Measurements from ENCODE around the gene ZDHHC8. TPM values are rescaled to one million over a fixed set of nuclear protein-coding genes. Genes with fewer than 3 reads are reported as not detected.

The ZDHHC8 gene
- total RNA-seq, 2 experiments from 2014 or later: 44.5 to 44.8 TPM

GRCh38 chr22:20142711-20143621, 11.4 kb downstream of the ZDHHC8 start:
- no peaks in the 10 kb centered on the region for H3K27me3 Mint-ChIP-seq
- no peak for TF ChIP-seq CTCF (IDR thresholded peaks at IDR 0.05)
- POLR2A ChIA-PET: no interaction called here
- H3K9me3 Mint-ChIP-seq: no peaks in the 10 kb centered on the region
- ATAC-seq: no peak
- intact Hi-C loops (cut with micrococcal nuclease): no loop called here
- H3K36me3 Mint-ChIP-seq (ENCODE audit: low read depth): peaks cover 3% of the 10 kb centered on the region
- no peak overlapping the region for H3K4me3 Mint-ChIP-seq
- DNase-seq: no peak
- H3K4me1 Mint-ChIP-seq (ENCODE audit: low read depth): peaks cover 7% of the 10 kb centered on the region
- H3K27ac Mint-ChIP-seq: no peak overlapping the region
- CTCF ChIA-PET: no interaction called here

- DNase-seq (no peak), ATAC-seq (no peak)
- H3K9me3 Mint-ChIP-seq: no peaks in the 10 kb centered on the region
- H3K4me1 Mint-ChIP-seq (ENCODE audit: low read depth): peaks cover 5% of the 10 kb centered on the region
- intact Hi-C loops (cut with micrococcal nuclease): no loop called here
- H3K36me3 Mint-ChIP-seq (ENCODE audit: low read depth): peaks cover 3% of the 10 kb centered on the region
- TF ChIP-seq CTCF (IDR thresholded peaks at IDR 0.05): no peak
- no peak overlapping the region for H3K4me3 Mint-ChIP-seq
- no peaks in the 10 kb centered on the region for H3K27me3 Mint-ChIP-seq
- no peak overlapping the region for H3K27ac Mint-ChIP-seq
- CTCF ChIA-PET: no interaction called here
- POLR2A ChIA-PET: interaction anchor here (0.6 kb wide), 1 partner anchor 149 kb away, joined by 3 read pairs; no protein-coding TSS in a partner anchor
Measured at GRCh38 chr22:20143883-20144665, 12.5 kb downstream of the ZDHHC8 start.

GRCh38 chr22:20145206-20145831, 13.7 kb downstream of the ZDHHC8 start:
- H3K4me3 Mint-ChIP-seq: no peak overlapping the region

GRCh38 chr22:20145832-20146223, 14.2 kb downstream of the ZDHHC8 start:
- H3K9me3 Mint-ChIP-seq: no peaks in the 10 kb centered on the region
- no peak for DNase-seq
- ATAC-seq: no peak
- H3K27ac Mint-ChIP-seq: no peak overlapping the region
- ChIA-PET CTCF (no interaction called here), POLR2A (no interaction called here)
- H3K4me1 Mint-ChIP-seq (ENCODE audit: low read depth): peaks cover 5% of the 10 kb centered on the region
- H3K36me3 Mint-ChIP-seq (ENCODE audit: low read depth): no peaks in the 10 kb centered on the region
- H3K4me3 Mint-ChIP-seq: no peak overlapping the region
- no peaks in the 10 kb centered on the region for H3K27me3 Mint-ChIP-seq
- TF ChIP-seq CTCF (IDR thresholded peaks at IDR 0.05): no peak
- intact Hi-C loops (cut with micrococcal nuclease): no loop called here

More at GRCh38 chr22:20145206-20145831, 13.7 kb downstream of the ZDHHC8 start:
- no peaks in the 10 kb centered on the region for H3K36me3 Mint-ChIP-seq (ENCODE audit: low read depth)
- ATAC-seq (no peak), DNase-seq (no peak)
- no peaks in the 10 kb centered on the region for H3K27me3 Mint-ChIP-seq
- no peaks in the 10 kb centered on the region for H3K9me3 Mint-ChIP-seq
- no peak overlapping the region for H3K27ac Mint-ChIP-seq
- peaks cover 5% of the 10 kb centered on the region for H3K4me1 Mint-ChIP-seq (ENCODE audit: low read depth)
- CTCF ChIA-PET: no interaction called here
- TF ChIP-seq CTCF (IDR thresholded peaks at IDR 0.05): no peak
- POLR2A ChIA-PET: no interaction called here
- intact Hi-C loops (cut with micrococcal nuclease): no loop called here
